Stimulated activated CD8-positive, alpha-beta memory T cell treated with anti-CD3 and anti-CD28 coated beads, Interleukin-7, amount 100 ng/mL, for 4 hours (primary cell): Measurements from ENCODE around the gene PRR33.

ENCODE experiments used
- DNase-seq, 2 donors: peaks; one replicate each; pipeline ENCODE4 v3.0.0-alpha.2; 2020; ENCODE audit warnings: low read depth in 2 of 2

Gene PRR33

DNA sequence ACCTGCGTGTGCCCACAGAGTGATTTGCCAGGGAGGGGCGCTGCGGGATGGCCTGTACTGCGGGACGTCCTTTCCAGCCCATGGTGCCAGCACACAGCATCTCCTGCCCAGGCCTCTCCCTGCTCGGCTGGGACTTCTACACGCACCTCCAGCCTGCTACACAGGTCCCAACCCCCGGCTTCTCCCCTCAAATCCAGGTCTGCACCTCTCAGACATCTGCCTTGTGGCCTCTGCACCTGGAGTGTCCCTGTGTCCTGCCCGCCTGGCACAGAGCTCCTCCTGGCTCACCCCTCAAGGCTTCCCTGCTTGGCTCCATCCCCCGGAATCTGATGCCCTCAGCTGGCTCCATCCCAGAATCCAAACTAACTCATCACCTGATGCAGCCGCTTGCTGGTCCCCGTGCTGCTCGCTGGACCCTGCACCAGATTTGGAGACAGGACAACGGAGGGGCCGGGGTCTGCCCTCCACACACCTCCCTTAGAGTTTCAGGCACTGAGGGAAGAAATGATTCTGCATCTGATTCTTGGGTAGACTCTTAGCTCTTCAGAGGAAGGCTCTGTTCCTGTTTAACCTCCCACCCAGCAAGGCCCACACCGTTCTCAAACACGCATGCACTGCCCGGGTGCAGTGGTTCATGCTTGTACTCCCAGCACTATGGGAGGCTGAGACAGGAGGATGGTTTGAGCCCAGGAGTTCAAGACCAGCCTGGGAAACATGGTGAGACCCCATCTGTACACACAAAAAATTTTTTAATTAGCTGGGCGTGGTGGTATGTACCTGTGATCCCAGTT is 42.9 kb downstream of the PRR33 start:
- no peak for DNase-seq

DNA sequence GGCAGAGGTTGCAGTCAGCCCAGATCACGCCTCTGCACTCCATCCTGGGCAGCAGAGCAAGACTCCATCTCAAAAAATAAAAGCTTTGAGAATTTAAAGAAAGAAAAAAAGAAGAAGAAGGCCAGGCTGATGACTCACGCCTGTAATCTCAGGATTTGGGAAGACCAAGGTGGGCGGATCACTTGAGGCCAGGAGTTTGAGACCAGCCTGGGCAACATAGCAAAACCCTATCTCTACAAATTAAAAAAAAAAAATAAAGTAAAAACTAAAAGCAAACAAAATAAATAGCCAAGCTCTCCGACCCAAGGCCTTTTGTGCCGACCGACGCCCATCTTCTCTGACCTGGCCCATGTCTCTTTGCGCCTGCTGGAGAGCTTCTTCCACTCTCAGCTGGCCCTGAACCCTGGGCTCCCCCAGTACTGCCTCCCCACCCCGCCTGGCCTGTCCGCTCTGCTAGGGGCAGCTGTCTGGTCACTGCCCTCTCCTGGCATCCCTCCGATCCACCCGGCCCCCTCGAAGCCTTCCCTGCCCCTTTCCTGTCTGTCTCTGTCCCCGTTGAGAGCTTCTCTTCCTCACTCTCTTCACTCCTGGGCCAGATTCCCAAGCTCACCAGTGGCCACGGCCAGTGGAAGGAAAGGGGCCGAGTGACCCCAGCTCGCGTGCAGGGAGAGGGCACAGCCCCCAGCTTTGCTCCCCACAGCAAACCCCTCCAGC is 43.6 kb downstream of the PRR33 start:
- no peak for DNase-seq

DNA sequence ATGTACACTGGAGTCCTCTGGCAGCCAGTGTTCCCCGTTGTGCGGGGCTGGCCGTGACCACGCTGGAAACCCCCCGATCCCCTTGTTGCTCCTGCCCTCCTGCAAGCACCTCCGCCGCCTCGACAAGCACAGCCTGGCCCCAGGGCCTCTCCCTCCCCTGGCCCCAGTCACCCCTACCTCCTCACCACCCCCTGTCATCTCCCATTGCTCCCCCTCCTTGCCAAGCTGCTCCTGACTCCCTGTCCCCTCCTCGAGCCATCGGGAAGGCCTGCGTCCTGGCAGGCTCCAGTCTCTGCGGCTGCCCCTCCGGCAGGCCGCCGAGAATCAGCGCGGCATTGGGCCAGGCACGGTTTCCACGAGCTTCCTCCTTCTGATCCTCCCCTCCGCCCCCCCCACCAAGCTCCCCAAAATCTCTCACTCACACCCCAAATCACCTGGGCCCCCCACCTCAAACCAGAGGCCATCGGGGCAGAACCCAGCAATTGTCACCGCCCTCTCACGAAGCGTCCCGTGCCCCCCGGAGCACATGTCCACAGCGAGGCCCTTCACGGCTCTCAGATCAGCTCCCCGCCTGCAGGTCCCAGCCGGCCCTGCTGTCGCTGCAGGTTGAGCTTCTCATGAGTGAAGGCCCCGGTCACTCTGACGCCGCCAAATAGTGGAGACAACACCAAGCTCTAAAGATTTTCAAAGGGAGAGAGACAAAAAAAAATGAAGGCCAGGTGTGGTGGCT is 44.5 kb downstream of the PRR33 start:
- no peak for DNase-seq

DNA sequence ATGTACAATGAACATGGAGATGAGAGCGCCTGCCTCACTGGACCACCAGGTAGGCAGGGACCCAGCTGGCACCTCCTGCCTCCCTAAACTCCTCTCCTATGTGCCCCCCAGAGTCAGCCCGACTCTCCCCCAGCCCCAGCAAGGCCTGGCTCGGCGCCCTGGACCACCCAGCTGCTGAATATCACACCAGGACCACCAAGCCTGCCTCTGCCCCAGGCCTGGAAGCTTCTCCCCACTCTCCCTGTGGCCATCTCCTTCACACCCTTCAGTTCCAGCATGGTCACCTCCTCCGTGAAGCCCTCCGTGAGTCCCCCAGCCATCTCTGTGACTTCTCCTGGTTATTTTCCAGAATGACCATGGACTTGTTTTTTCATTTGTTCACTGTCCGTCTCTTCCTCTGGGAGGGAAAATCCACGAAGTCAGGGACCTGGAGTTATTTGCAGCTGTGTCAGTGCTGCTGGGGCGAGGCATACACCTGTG is 45.2 kb downstream of the PRR33 start:
- no peak for DNase-seq

DNA sequence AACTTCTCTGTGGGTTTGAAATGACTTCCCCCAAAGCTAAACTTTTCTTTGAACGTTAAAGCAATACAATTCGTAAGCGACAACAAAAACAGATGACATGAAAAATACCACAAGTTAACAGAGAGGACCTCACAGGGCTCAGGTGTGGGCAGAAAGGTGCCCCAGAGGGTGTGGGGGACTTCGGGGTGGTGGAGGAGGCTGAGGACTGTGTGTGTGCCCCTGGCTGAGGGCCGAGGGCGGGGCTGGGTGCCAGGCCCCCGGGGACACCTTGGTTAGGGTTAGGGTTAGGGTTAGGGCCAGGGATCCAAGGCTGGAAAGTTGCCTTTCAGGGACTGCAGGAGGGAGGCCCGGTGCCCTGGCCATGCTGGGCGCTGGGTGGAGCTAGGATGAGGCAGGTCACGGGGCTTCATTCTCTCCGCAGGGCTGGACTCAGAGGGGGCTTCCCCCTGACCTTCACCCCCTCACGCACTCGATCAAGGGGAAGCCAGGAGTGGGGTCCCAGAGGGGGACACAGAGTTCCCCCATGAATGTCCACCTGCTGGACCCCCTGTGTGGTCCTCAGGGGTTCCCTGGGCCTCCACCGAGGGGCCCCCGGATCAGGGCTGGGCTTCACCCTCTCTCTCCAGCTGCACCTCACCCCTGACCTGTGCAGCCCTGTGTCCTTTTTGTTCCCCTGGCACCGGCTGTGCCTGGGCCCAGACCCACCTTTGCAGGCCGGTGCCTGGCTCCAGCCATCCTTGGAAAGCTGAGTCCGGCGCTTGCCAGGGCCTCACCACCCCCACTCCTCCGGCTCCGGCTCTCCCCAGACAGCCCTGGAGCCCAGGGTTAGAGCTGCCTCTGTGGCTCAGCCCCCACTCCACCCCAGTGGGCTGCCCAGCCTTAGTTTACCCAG is 45.9 kb downstream of the PRR33 start:
- no peak for DNase-seq

DNA sequence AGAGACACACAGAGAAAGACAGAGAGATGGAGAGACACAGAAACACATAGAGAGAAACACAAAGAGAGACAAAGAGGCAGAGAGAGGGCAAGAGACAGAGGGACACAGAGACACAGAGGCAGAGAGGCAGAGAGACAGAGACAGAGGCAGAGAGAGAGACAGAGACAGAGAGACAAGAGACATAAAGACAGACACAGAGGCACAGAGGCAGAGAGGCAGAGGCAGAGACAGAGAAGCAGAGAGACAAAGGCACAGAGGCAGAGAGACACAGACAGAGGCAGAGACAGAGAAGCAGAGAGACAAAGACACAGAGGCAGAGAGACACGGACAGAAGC is 46.6 kb downstream of the PRR33 start:
- DNase-seq: no peak

DNA sequence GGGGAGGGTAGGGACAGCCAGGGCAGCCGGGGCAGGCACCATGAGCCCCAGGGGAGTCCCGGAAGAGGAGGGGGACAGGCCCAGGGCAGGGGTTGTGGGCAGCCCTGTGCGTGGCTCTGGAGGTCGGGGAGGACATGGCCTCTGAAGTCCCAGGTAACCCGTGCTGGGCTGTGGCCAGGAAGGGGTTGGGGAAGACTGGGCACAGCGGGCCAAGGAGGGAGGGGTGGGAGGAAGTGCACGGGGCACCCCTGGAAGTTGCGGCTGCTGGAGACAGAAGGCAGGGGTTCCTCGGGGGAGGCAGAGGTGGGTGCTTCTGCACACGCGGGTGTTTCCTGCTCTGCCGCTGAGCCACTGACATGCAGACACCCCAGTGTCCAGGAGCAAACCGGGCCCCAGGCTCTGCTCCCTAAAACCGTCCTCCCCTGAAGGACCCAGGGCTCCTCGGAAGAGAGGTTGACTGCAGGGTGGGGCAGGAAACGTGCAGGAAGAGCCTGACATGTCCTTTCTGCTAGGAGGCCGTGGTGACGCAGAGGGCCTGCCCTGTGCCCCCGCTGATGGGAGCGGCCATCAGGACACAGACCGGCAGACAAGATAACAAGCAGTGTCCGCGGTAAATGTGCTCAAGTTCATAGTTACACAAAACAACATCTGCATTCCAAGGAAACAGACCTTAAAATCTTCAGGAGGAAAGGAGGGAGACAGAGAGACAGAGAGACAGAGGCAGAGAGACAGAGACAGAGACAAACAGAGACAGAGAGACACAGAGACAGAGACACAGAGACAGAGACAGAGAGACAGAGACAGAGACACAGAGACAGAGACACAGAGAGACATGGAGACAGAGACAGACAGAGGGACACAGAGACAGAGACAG is 47.2 kb downstream of the PRR33 start:
- no peak for DNase-seq

DNA sequence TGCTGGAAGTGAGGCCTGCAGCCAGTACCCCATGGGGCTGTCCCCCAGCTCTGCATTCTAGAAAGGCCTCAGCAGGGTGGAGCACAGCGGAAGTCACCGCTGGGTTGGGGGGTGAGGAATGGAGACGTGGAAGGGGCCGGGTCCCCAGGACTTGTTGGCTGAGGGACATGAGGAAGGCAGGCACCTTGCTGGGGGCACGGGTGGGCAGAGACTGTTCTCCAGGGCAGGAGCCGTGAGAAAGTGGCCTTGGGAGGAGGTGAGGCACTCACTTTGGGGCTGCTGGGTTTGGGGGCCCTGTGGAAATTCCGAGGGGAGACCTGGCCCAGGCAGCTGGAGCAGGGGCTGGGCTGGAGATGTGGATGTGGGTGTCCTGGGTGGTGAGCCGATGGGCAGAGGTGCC is 47.9 kb downstream of the PRR33 start:
- DNase-seq: no peak

DNA sequence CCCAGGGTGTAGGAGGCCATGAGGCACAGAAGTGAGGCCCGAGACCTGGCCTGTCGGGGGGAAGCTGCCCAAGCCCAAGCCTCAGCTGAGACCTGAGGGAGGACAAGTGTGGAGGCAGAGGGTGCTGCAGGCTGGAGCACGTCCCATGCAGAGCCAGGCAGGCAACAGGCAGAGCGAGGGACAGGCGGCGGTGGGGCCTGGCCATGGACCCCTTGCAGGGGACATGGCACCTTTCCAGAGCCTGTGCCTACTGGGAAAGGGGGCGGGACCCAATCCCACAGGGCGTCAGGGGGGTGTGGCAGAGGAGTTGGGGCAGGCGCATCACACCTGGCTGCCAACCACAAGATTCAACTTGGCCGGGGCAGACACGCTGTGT is 48.6 kb downstream of the PRR33 start:
- DNase-seq: no peak

DNA sequence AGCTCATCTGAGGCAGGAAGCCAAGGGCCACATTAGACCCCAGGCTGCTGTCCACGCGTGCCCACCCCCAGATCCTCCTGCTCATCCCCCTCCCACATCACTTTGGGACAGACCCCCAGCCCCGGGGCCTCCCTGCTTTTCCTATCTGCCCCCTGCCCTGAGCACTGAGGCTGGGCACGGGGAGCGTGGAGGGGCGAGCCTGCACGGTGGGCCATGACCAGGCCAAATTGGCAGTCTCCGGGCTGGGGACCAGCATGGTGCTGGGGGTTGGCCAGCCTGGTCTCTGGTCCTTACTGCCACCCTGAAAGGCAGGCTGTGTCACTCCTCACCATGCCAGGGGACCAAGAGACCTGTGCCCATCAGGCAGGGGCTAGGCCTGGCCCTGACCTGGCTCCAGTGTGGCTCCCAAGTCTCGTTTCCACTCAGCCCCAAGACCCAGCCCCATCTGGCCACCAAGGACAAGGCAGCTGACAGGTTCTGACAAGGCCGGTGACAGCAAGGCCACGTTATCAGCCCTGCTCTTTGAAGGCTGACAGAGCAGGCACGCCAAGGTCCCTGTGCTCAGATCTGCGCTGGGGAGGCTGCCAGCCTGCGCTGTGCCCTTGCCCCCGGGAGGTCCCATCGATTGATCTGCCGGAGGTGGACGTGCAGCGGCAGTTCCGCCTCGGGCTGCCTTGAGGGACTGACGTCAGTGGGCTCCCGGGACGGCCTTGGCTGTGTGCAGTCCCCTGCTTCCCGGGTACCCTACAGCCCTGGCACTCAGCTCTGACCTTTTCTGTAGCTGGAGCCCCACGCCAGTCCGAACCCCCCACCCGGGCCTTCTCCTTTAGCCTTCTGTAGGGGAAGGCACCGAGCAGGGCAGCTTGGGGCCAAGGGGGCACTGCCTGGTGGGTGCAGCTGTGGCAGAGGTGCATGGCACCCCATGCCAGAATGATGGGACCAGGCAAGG is 49.3 kb downstream of the PRR33 start:
- DNase-seq: no peak

DNA sequence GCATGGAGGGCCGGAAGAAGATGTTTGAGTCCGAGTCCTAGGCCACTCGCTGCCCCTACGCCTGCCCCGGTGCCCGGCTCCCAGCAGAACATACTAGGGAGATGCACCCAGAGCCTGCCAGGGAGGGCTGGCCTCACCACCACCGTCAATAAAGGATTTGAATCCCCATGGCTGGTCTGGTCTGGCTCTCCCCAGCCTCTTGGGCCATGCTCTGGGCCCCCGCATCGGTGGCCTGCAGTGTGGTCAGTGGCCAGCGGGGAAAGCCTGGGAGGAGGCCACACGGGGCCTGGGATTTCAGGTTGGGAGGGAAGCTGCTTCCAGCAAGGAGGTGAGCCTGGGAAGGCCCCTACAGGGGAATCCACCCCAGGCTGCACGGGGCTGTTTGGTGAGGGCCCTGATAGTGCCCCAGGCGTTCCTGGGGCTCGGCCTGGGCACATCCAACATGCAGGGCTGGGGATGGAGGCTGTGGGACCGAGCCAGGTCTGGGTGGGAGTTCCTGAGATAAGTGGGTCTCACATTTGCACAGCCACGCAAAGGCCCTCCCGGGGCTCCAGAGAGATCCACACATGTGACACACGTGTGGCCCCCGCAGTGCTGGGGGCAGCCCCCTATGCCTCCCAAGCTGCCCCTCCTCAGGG is 50.1 kb downstream of the PRR33 start:
- no peak for DNase-seq

DNA sequence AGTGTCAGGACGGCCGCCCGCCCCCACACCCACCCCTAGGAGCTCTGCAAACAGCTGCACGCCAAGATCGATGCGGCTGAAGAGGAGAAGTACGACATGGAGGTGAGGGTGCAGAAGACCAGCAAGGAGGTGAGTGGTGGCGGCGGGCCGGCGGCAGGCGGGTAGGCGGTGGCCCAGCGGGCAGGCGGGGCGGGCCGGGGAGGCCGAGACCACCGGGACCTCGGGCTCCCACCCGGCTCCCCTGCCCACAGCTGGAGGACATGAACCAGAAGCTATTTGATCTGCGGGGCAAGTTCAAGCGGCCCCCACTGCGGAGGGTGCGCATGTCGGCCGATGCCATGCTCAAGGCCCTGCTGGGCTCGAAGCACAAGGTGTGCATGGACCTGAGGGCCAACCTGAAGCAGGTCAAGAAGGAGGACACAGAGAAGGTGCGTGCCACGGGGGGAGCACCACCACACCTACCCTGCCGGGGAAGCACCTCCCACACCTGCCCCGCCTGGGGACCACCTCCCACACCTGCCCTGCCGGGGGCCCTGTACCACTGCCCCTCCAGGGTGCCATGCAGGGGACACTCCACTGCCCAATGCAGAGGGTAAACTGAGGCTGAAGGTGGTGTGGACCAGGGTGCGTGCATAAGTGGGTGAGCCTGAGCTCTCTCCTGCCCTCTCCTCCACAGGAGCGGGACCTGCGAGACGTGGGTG is 50.8 kb downstream of the PRR33 start:
- no peak for DNase-seq

DNA sequence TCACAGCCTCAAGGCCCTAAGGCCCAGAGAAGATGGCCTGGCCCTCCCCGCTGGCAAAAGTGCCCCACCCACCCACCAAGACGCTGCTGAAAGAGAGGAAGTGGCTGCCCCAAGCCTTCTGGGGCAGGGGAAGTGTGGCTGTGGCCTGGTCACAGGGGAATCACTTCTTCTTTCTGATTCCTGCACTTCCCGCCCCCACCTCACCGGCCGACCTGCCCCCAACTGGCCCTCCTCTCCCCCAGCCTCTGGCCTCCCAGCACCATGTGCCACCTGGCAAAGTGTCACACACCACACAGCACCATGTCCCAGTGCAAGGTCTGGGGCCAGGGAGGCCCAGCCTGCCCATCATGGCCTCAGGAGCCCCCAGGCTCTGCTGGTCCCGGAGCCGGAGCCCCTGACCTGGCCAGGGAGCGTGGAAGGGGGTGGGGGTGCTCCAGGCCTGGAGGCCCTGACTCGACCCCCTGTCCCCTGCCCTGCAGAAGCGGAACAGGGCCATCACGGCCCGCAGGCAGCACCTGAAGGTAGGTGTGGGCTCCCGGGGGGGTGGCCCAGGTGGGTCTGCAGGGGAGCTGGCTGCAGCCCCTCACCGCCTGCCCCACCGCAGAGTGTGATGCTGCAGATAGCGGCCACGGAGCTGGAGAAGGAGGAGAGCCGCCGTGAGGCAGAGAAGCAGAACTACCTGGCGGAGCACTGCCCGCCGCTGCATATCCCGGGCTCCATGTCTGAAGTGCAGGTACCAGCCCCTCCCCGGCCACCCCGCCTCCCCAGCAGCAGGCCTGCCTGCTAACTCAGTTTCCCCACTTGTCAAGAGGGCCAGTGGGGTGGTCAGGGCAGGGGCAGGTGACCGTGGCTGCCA is 51.5 kb downstream of the PRR33 start:
- DNase-seq: no peak

DNA sequence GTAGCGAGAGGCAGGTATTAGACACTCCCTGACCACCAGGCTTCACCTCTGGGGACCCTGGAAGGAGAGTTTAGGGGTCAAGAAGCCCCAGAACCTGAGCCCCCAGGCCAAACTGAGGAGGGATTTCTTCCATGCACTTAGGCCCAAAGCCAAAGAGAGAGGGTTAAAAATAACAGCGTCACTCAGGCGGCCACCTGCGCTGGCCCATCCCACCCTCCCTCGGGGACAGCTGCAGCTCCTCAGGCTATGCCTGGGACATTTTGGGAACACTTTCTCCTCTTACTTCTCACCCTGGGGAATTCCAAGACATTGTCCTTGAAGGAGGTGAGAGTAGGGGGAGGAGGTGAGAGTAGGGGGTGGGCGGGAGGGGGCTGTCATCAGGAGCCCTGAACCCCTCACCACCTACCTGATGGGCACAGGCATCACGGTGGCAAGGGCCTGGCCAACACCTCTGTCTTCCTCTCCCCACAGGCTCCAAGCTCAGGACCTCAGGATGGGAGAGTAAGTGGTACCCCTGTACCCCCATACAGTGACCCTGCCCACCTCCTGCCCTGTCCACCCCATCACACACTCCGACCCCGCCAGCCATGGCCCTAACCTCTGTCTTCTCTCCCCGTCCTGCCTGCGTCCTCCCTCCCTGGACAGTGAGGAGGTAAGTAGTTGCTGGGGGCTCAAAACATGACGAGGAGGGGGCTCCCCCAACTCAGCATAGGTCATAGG is 52.3 kb downstream of the PRR33 start:
- DNase-seq: no peak

DNA sequence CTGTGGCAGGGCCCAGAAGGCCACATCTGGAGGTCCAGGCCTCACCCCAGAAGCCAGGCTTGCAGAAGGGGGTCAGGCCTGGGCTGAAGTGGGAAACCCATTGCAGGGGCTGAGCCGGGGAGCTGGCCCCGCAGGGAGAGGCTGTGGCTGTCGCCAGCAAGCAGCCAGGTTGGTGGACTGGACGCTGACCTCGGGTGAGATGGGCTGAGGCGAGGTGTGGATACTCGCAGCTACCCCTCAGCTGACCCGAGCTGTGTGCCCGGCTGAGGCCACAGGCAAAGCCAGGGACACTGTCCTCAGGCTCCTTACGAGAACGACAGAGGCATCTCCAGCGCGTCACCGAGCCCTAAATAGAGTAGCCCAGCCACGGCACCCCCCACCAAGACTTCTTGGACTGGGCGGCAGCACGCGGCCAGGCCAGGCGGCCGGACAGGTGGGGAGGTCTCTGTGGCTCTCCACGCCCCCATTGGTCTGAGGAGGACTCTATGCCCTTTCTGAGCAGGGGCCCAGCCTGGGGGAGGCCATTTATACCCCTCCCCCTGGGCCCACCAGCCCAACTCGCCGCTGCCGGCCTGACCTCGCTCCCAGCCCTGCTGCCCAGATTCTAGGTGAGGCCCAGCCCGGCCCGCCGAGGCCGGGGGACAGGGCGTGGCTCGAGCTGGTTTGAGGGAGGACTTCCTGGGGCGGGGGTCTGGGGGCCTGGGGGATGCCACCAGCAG is 53.1 kb downstream of the PRR33 start, which contains the start of gene TNNI2:
Gene TNNI2 (plus strand): TSS at position 556 of the 719 bp plus-strand sequence. CDS start 716 bp downstream, outside the sequence.
- no peak for DNase-seq
